ENCODE measurements around the gene NUDT6.
"Not testable (repeated sequence)": the region's sequence is repeated elsewhere in the genome, so short reads cannot be mapped to it uniquely, and the experiment has no call there.

NUDT6 gene

GRCh38 chr4:122855353-122855890 lies 67.0 kb downstream of the NUDT6 start:
- no peaks in the 10 kb centered on the region for H3K79me2 ChIP-seq
- TF ChIP-seq CTCF (IDR thresholded peaks at IDR 0.05), result no peak
- no peaks in the 10 kb centered on the region for H3K36me3 ChIP-seq (ENCODE audit: control insufficient read depth, insufficient read depth, low read length)
- H3K9me3 ChIP-seq (ENCODE audit: control insufficient read depth, low read length), result no peaks in the 10 kb centered on the region
- no peak overlapping the region for H3K9ac ChIP-seq
- H3K4me2 ChIP-seq (ENCODE audit: low read length), result no peak overlapping the region
- H2AFZ ChIP-seq, result no peak overlapping the region
- H3K27ac ChIP-seq, result no peak overlapping the region
- no peak overlapping the region for H3K4me3 ChIP-seq (ENCODE audit: low read depth, low read length)
- no peaks in the 10 kb centered on the region for H3K4me1 ChIP-seq
- H3K27me3 ChIP-seq (ENCODE audit: control insufficient read depth, insufficient read depth, low read length), result no peaks in the 10 kb centered on the region

GRCh38 chr4:122854447-122855352 lies 67.7 kb downstream of the NUDT6 start:
- no peak overlapping the region for H3K4me2 ChIP-seq (ENCODE audit: low read length)
- H3K4me3 ChIP-seq (ENCODE audit: low read depth, low read length), result no peak overlapping the region
- no peaks in the 10 kb centered on the region for H3K79me2 ChIP-seq
- no peak overlapping the region for H3K9ac ChIP-seq
- H2AFZ ChIP-seq, result no peak overlapping the region
- H3K27ac ChIP-seq, result no peak overlapping the region
- no peaks in the 10 kb centered on the region for H3K4me1 ChIP-seq
- H3K36me3 ChIP-seq (ENCODE audit: control insufficient read depth, insufficient read depth, low read length), result no peaks in the 10 kb centered on the region
- H3K27me3 ChIP-seq (ENCODE audit: control insufficient read depth, insufficient read depth, low read length), result no peaks in the 10 kb centered on the region
- no peak for TF ChIP-seq CTCF (IDR thresholded peaks at IDR 0.05)
- H3K9me3 ChIP-seq (ENCODE audit: control insufficient read depth, low read length), result no peaks in the 10 kb centered on the region

GRCh38 chr4:122851568-122851967 lies 70.8 kb downstream of the NUDT6 start:
- Histone ChIP-seq H2AFZ (no peak overlapping the region), H3K9me3 (ENCODE audit: control insufficient read depth, low read length) (no peaks in the 10 kb centered on the region), H3K4me1 (no peaks in the 10 kb centered on the region), H3K79me2 (peaks cover 2% of the 10 kb centered on the region), H3K36me3 (ENCODE audit: control insufficient read depth, insufficient read depth, low read length) (no peaks in the 10 kb centered on the region), H3K4me3 (ENCODE audit: low read depth, low read length) (no peak overlapping the region), H3K27ac (no peak overlapping the region), H3K27me3 (ENCODE audit: control insufficient read depth, insufficient read depth, low read length) (no peaks in the 10 kb centered on the region), H3K9ac (no peak overlapping the region), H3K4me2 (ENCODE audit: low read length) (no peak overlapping the region)
- no peak for TF ChIP-seq CTCF (IDR thresholded peaks at IDR 0.05)

- H3K9me3 ChIP-seq (ENCODE audit: control insufficient read depth, low read length); H3K27ac ChIP-seq; H2AFZ ChIP-seq; H3K4me1 ChIP-seq; H3K4me3 ChIP-seq (ENCODE audit: low read depth, low read length); H3K4me2 ChIP-seq (ENCODE audit: low read length); H3K79me2 ChIP-seq; H3K27me3 ChIP-seq (ENCODE audit: control insufficient read depth, insufficient read depth, low read length); H3K9ac ChIP-seq; H3K36me3 ChIP-seq (ENCODE audit: control insufficient read depth, insufficient read depth, low read length): not testable (repeated sequence)
These were observed 72.6 kb downstream of the NUDT6 start for GRCh38 chr4:122849789-122850188.

GRCh38 chr4:122847931-122848330 lies 74.5 kb downstream of the NUDT6 start:
- H3K4me3 ChIP-seq (ENCODE audit: low read depth, low read length), result no peak overlapping the region
- H3K79me2 ChIP-seq, result peaks cover 2% of the 10 kb centered on the region
- H3K36me3 ChIP-seq (ENCODE audit: control insufficient read depth, insufficient read depth, low read length), result no peaks in the 10 kb centered on the region
- H3K27ac ChIP-seq, result no peak overlapping the region
- H3K9me3 ChIP-seq (ENCODE audit: control insufficient read depth, low read length), result no peaks in the 10 kb centered on the region
- no peaks in the 10 kb centered on the region for H3K27me3 ChIP-seq (ENCODE audit: control insufficient read depth, insufficient read depth, low read length)
- no peak overlapping the region for H2AFZ ChIP-seq
- peaks cover 11% of the 10 kb centered on the region for H3K4me1 ChIP-seq
- H3K9ac ChIP-seq, result no peak overlapping the region
- TF ChIP-seq CTCF (IDR thresholded peaks at IDR 0.05), result no peak
- no peak overlapping the region for H3K4me2 ChIP-seq (ENCODE audit: low read length)

Measured in parathyroid adenoma (tissue), 2 donors.